DND-41 (cell line): ENCODE results near the gene CYP17A1.
"Not testable (repeated sequence)": the region's sequence is repeated elsewhere in the genome, so short reads cannot be mapped to it uniquely, and the experiment has no call there.

Experiments
- EZH2 ChIP-seq: IDR thresholded peaks from 3 replicates; pipeline ENCODE4 v1.6.1; 2012; ENCODE audit warnings: borderline replicate concordance, low read depth, mild to moderate bottlenecking, moderate library complexity, low read length, inconsistent platforms; ENCODE audit not compliant: severe bottlenecking
- TF ChIP-seq, protein P1 (sequence below): IDR thresholded peaks from 2 replicates; pipeline ENCODE4 v1.5.1; 2012; ENCODE audit warnings: borderline replicate concordance, low read length, moderate library complexity, mild to moderate bottlenecking; ENCODE audit not compliant: poor library complexity, severe bottlenecking; ENCODE audit errors: extremely low read depth

DNA sequence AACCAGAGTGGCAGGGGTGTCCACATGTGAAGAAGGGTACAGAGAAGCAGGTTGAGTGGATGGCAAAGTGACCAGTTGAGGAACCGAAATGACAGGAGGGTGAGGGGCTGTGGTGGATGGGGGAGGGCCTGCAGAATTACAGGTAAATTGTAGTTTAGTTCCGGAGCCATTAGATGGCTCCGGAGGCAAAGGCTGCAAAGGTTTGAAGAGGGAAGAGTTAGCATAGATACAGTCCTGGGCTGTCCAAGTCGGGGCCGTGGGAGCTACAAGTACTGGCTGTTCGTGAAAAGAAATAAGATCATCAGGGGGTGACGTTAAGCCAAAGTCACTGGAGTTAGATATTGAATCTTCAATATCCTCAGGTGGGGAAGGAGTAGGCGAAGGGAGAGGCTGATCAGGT is 5.9 kb upstream of the CYP17A1 start:
- TF ChIP-seq, protein P1, sequence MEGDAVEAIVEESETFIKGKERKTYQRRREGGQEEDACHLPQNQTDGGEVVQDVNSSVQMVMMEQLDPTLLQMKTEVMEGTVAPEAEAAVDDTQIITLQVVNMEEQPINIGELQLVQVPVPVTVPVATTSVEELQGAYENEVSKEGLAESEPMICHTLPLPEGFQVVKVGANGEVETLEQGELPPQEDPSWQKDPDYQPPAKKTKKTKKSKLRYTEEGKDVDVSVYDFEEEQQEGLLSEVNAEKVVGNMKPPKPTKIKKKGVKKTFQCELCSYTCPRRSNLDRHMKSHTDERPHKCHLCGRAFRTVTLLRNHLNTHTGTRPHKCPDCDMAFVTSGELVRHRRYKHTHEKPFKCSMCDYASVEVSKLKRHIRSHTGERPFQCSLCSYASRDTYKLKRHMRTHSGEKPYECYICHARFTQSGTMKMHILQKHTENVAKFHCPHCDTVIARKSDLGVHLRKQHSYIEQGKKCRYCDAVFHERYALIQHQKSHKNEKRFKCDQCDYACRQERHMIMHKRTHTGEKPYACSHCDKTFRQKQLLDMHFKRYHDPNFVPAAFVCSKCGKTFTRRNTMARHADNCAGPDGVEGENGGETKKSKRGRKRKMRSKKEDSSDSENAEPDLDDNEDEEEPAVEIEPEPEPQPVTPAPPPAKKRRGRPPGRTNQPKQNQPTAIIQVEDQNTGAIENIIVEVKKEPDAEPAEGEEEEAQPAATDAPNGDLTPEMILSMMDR: not testable (repeated sequence)
- TF ChIP-seq EZH2: not testable (repeated sequence)
